Central memory CD4-positive, alpha-beta T cell (primary cell): ENCODE data around the gene PRG3.
A peak's percentile ranks its signal among the peaks of the same experiment; 100 is the strongest.
"Not testable (repeated sequence)": the region's sequence is repeated elsewhere in the genome, so short reads cannot be mapped to it uniquely, and the experiment has no call there.

ENCODE experiments used
- DNase-seq: peaks from one replicate; pipeline ENCODE4 v3.0.0; 2022

The PRG3 gene

GRCh38 chr11:57358991-57359390 lies 22.0 kb downstream of the PRG3 start:
- no peak for DNase-seq

GRCh38 chr11:57358543-57358961 lies 22.4 kb downstream of the PRG3 start:
- no peak for DNase-seq

GRCh38 chr11:57357856-57358255 lies 23.1 kb downstream of the PRG3 start:
- no peak for DNase-seq

- no peak for DNase-seq
These were observed 23.6 kb downstream of the PRG3 start for GRCh38 chr11:57357310-57357709.

- DNase-seq, result no peak
These were observed 24.7 kb downstream of the PRG3 start for GRCh38 chr11:57356268-57356667.

- no peak for DNase-seq
These were observed 26.3 kb downstream of the PRG3 start for GRCh38 chr11:57354699-57355098.

- DNase-seq, result no peak
These were observed 27.1 kb downstream of the PRG3 start for GRCh38 chr11:57353852-57354251.

GRCh38 chr11:57353446-57353845 lies 27.5 kb downstream of the PRG3 start:
- no peak for DNase-seq

GRCh38 chr11:57353036-57353435 lies 27.9 kb downstream of the PRG3 start:
- DNase-seq, result no peak

GRCh38 chr11:57349491-57350274 lies 31.3 kb downstream of the PRG3 start:
- DNase-seq, result peak; percentile 34

GRCh38 chr11:57348636-57349313 lies 32.2 kb downstream of the PRG3 start:
- DNase-seq, result no peak

- DNase-seq, result no peak
These were observed 32.9 kb downstream of the PRG3 start for GRCh38 chr11:57348052-57348451.

GRCh38 chr11:57347336-57347735 lies 33.6 kb downstream of the PRG3 start:
- no peak for DNase-seq

- DNase-seq, result peak; percentile 56
These were observed 35.3 kb downstream of the PRG3 start for GRCh38 chr11:57345555-57346211.

- DNase-seq, result no peak
These were observed 36.1 kb downstream of the PRG3 start for GRCh38 chr11:57344826-57345225.

- no peak for DNase-seq
These were observed 37.1 kb downstream of the PRG3 start for GRCh38 chr11:57343825-57344224.

GRCh38 chr11:57342702-57343101 lies 38.2 kb downstream of the PRG3 start:
- DNase-seq, result no peak

GRCh38 chr11:57341250-57341808 lies 39.6 kb downstream of the PRG3 start:
- no peak for DNase-seq

- DNase-seq, result no peak
These were observed 40.8 kb downstream of the PRG3 start for GRCh38 chr11:57340039-57340615.

GRCh38 chr11:57339328-57339727 lies 41.6 kb downstream of the PRG3 start:
- DNase-seq, result no peak

GRCh38 chr11:57338142-57338541 lies 42.8 kb downstream of the PRG3 start, which contains the start of gene P2RX3:
TSS of gene P2RX3 (plus strand) at chr11:57338352. CDS start at chr11:57338551, 199 bp downstream.
- no peak for DNase-seq

- DNase-seq, result not testable (repeated sequence)
These were observed 44.1 kb downstream of the PRG3 start for GRCh38 chr11:57336856-57337255.

GRCh38 chr11:57336111-57336666 lies 44.8 kb downstream of the PRG3 start:
- DNase-seq, result no peak
